MG63 (cell line): Measurements from ENCODE around the gene PPP1R16B. TPM values are rescaled to one million over a fixed set of nuclear protein-coding genes. Genes with fewer than 3 reads are reported as not detected.
"Not testable (repeated sequence)": the region's sequence is repeated elsewhere in the genome, so short reads cannot be mapped to it uniquely, and the experiment has no call there.

ENCODE experiments used
- DNase-seq: peaks from one replicate; pipeline ENCODE4 v3.0.0-alpha.2; 2020
- H3K27me3 ChIP-seq: fragments of 250-450 bp; sonication (Bioruptor Pico); 2 replicates; pipeline ENCODE4 v1.5.1; 2020; ENCODE audit warnings: mild to moderate bottlenecking, moderate library complexity
- H3K36me3 ChIP-seq: fragments of 250-450 bp; sonication (Bioruptor Pico); 2 replicates; pipeline ENCODE4 v1.5.1; 2020; ENCODE audit warnings: mild to moderate bottlenecking, moderate library complexity
- H3K4me3 ChIP-seq: fragments of 250-450 bp; sonication (Bioruptor Pico); 2 replicates; pipeline ENCODE4 v1.5.1; 2020; ENCODE audit warnings: mild to moderate bottlenecking, moderate library complexity
- H3K9me3 ChIP-seq: fragments of 250-450 bp; sonication (Bioruptor Pico); 2 replicates; pipeline ENCODE4 v1.5.1; 2020; ENCODE audit warnings: mild to moderate bottlenecking, moderate library complexity
- total RNA-seq: library from RNA; depleted of rRNA; stranded (reverse); fragments of >200 nt; shearing (Covaris generic); gene quantifications from 2 replicates; pipeline ENCODE4 v1.2.3, GENCODE V29; 2014; ENCODE audit warnings: low replicate concordance

The PPP1R16B gene
- total RNA-seq, 1 experiment from 2014 or later = not detected

DNA sequence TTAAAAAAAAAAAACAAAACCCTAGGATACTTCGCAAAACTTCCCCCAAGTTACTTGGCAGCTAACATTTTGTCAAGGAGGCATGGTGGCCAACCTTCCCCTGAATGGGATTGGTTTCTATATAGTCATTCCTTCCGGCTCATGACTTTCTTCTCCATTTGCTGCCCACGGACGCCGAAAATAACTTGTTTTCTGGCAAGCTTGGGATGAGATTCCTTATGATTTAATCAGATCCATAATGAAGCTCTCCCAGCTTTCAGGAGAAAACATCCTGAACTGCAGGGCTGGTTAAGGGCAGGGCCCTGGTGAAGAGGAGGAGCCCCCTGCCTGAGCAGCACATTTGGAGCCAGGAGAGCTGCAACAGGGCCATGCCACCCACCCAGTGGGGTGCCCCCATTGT lies 49.9 kb downstream of the PPP1R16B start:
- peak; percentile 75 for DNase-seq
- Histone ChIP-seq H3K9me3 (no peaks in the 10 kb centered on the region), H3K4me3 (no peak overlapping the region), H3K36me3 (no peaks in the 10 kb centered on the region), H3K27me3 (no peaks in the 10 kb centered on the region)

- no peaks in the 10 kb centered on the region for H3K27me3 ChIP-seq
- H3K36me3 ChIP-seq = no peaks in the 10 kb centered on the region
- no peak overlapping the region for H3K4me3 ChIP-seq
- DNase-seq = no peak
- H3K9me3 ChIP-seq = no peaks in the 10 kb centered on the region
These were observed 51.1 kb downstream of the PPP1R16B start for GRCh38 chr20:38856570-38856969.

GRCh38 chr20:38857703-38858102 lies 52.2 kb downstream of the PPP1R16B start:
- Histone ChIP-seq H3K4me3 (no peak overlapping the region), H3K27me3 (no peaks in the 10 kb centered on the region), H3K36me3 (no peaks in the 10 kb centered on the region), H3K9me3 (no peaks in the 10 kb centered on the region)
- DNase-seq = no peak

GRCh38 chr20:38859070-38859690 lies 53.7 kb downstream of the PPP1R16B start:
- no peaks in the 10 kb centered on the region for H3K27me3 ChIP-seq
- H3K36me3 ChIP-seq = no peaks in the 10 kb centered on the region
- H3K9me3 ChIP-seq = no peaks in the 10 kb centered on the region
- no peak overlapping the region for H3K4me3 ChIP-seq
- no peak for DNase-seq

DNA sequence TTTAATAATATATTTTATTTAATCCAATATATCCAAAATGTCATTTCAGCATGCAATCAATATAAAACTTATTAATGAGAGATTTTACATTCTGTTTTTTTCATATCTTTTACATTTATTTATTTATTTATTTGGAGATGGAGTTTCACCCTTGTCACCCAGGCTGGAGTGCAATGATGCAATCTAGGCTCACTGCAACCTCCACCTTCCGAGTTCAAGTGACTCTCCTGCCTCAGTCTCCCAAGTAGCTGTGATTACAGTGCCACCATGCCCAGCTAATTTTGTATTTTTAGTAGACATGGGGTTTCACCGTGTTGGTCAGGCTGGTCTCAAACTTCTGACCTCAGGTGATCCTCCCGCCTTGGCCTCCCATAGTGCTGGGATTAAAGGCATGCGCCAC lies 54.4 kb downstream of the PPP1R16B start:
- not testable (repeated sequence) for DNase-seq, H3K36me3 ChIP-seq, H3K9me3 ChIP-seq, H3K27me3 ChIP-seq, H3K4me3 ChIP-seq

- DNase-seq = no peak
- no peaks in the 10 kb centered on the region for H3K36me3 ChIP-seq
- no peaks in the 10 kb centered on the region for H3K9me3 ChIP-seq
- no peaks in the 10 kb centered on the region for H3K27me3 ChIP-seq
- no peak overlapping the region for H3K4me3 ChIP-seq
These were observed 55.5 kb downstream of the PPP1R16B start for GRCh38 chr20:38861071-38861401.

DNA sequence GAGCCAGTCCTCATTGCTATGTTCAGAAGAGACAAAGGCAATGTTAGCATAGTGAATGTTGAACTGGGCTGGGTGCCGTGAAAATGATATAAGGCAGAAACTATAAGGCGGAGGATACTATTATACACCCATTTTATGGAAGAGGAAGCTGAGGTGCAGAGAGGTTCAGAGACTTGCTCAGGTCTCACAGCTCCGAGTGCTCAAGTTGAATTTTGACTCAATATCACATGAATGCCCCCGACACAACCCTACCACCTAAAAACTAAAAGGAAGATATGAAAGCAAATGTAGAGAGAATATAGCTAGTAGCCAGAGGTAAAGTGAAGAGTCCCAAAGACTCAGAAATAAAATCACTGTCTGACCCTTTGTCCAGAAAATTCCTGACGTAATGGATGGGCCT lies 56.7 kb downstream of the PPP1R16B start:
- Histone ChIP-seq H3K9me3 (no peaks in the 10 kb centered on the region), H3K27me3 (no peaks in the 10 kb centered on the region), H3K4me3 (no peak overlapping the region), H3K36me3 (no peaks in the 10 kb centered on the region)
- DNase-seq = no peak

DNA sequence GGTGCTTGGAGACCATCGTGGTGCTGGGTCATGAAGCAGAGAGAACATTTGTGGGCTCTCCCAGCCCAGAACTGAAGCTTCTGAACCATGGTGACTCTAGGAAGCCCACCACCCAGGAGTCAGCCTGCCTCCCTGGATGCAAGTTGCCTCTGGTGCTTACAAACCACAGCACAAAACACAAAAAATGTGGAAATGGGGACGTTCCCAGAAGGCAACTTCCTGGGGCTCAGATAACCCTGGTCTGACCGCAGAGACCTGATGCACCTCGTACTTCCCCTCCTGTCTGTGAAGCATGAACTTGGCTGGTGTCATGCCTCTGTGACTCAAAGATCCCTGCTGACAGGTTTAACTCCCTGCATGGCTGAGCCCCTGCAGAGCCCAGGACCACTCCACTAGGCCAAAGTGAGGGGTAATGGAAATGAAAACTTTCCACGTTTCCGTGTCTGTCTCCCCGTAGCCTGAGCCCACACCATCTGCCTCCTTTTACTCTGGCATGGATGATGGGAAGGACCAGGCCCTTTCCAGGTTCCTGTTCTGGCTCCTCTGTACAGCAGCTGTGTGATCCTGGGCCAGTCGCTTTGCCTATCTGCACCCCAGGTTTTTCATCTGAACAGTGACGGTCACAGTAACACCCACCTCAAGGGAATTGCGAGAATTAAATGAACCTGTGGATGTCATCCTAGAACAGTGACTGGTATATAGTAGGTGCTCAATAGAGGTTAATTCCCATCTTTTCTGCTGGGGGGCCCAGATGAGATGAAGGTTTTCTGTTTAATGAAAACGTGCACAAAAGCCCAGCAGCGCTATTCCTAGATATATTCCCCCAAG lies 57.7 kb downstream of the PPP1R16B start:
- H3K36me3 ChIP-seq = no peaks in the 10 kb centered on the region

DNA sequence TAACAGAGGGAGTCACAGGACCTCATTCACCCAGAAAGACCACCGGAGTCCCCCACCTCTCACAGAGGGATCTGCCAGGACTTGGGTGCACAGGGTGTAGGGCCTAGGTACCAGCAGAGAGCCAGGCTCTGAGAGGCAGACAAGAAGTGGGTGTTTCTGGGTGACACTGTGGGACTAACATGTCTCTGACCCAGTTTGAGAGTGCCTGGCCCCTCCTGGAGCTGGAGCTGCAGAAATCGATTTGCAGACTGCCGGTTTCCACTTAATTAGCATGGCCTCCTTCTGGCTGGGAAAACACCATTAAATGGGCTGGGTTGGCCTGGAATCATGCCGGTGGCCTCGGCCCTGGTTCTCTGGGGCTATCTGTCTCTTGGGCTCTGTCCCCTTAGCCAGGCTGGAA lies 59.2 kb downstream of the PPP1R16B start:
- Histone ChIP-seq H3K27me3 (no peaks in the 10 kb centered on the region), H3K36me3 (no peaks in the 10 kb centered on the region), H3K4me3 (no peak overlapping the region), H3K9me3 (no peaks in the 10 kb centered on the region)
- DNase-seq = no peak

More for the DNA sequence above, 57.7 kb downstream of the PPP1R16B start:
- no peak overlapping the region for H3K4me3 ChIP-seq
- H3K27me3 ChIP-seq = no peaks in the 10 kb centered on the region
- DNase-seq = no peak
- no peaks in the 10 kb centered on the region for H3K9me3 ChIP-seq

GRCh38 chr20:38866265-38867061 lies 61.0 kb downstream of the PPP1R16B start:
- Histone ChIP-seq H3K4me3 (no peak overlapping the region), H3K27me3 (no peaks in the 10 kb centered on the region; the same call in 1 of the 2 replicates), H3K9me3 (no peaks in the 10 kb centered on the region), H3K36me3 (no peaks in the 10 kb centered on the region)
- no peak for DNase-seq

- Histone ChIP-seq H3K9me3 (no peaks in the 10 kb centered on the region), H3K36me3 (no peaks in the 10 kb centered on the region), H3K4me3 (no peak overlapping the region), H3K27me3 (peaks cover under 1% of the 10 kb centered on the region)
- DNase-seq = no peak
These were observed 61.5 kb downstream of the PPP1R16B start for GRCh38 chr20:38867062-38867359.

GRCh38 chr20:38870733-38871559 lies 65.4 kb downstream of the PPP1R16B start:
- Histone ChIP-seq H3K9me3 (no peaks in the 10 kb centered on the region), H3K4me3 (no peak overlapping the region), H3K27me3 (peaks cover 9% of the 10 kb centered on the region), H3K36me3 (no peaks in the 10 kb centered on the region)
- DNase-seq = peak; percentile 25

- no peaks in the 10 kb centered on the region for H3K36me3 ChIP-seq
- no peak for DNase-seq
- H3K27me3 ChIP-seq = peaks cover 9% of the 10 kb centered on the region
- H3K9me3 ChIP-seq = no peaks in the 10 kb centered on the region
- no peak overlapping the region for H3K4me3 ChIP-seq
These were observed 66.1 kb downstream of the PPP1R16B start for GRCh38 chr20:38871560-38871953.

GRCh38 chr20:38872036-38872435 lies 66.5 kb downstream of the PPP1R16B start:
- no peak for DNase-seq
- Histone ChIP-seq H3K4me3 (no peak overlapping the region), H3K27me3 (peaks cover 9% of the 10 kb centered on the region), H3K9me3 (no peaks in the 10 kb centered on the region; the same call in 1 of the 2 replicates), H3K36me3 (no peaks in the 10 kb centered on the region)

DNA sequence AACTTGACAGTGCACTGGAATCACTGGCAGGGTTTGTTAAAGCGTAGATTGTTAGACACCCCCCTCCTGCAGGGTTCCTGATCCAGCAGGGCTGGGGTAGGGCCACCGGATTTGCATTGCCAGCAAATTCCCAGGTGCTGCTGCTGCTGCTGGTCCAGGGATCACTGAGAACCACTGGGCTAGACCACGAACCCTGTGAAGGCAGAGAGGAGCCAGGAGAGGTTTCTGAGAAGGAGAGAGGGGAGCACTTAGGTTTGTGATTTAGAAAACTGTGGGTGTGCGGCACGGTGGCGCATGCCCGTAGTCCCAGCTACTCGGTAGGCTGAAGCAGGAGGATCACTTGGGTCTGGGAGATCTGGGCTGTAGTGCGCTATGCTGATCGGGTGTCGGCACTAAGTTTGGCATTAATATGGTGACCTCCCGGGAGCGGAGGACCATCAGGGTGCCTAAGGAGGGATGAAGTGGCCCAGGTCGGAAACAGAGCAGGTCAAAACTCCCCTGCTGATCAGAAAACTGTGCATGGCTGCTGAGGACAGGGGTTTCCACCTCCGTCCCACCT lies 67.1 kb downstream of the PPP1R16B start:
- Histone ChIP-seq H3K9me3 (no peaks in the 10 kb centered on the region; the same call in 1 of the 2 replicates), H3K27me3 (peaks cover 9% of the 10 kb centered on the region)
- no peak for DNase-seq

DNA sequence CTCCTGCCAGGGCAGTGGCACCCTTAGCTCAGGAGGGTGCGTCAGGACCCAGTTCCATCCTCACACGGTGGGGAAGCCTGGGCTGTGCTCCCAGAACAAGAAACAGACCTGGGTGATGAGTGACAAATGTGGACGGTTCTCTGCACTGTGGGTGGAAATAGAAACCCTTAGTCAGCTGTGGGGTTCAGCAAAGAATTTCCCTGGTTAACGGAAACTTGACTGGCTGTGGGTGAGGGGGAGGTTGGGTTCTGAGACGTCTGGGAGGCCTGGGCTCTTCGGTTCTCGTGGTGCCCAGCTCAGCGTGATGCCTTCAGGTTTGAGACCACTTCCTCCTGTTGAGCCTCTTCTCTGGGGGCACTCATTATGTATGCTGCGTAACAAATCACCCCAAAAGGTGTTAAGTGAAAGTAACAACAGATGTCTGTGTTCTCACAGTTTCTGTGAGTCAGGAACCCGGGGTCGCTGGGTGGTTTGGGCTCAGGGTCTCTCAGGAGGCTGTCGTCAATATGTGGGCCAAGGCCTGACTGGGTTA lies 67.6 kb downstream of the PPP1R16B start:
- peaks cover 9% of the 10 kb centered on the region for H3K27me3 ChIP-seq
- no peaks in the 10 kb centered on the region; the same call in 1 of the 2 replicates for H3K9me3 ChIP-seq
- no peaks in the 10 kb centered on the region for H3K36me3 ChIP-seq
- no peak for DNase-seq
- H3K4me3 ChIP-seq = no peak overlapping the region

More for the DNA sequence above, 67.1 kb downstream of the PPP1R16B start:
- no peak overlapping the region for H3K4me3 ChIP-seq
- no peaks in the 10 kb centered on the region for H3K36me3 ChIP-seq
